ENCODE measurements around the gene EDNRA. TPM values are rescaled to one million over a fixed set of nuclear protein-coding genes. Genes with fewer than 3 reads are reported as not detected.

The EDNRA gene
- total and polyA plus RNA-seq, 2 of the 8 experiments (the other 6 are each of a cell fraction or from before 2014, with no cell fraction given): 1.7 to 3.3 TPM

DNA sequence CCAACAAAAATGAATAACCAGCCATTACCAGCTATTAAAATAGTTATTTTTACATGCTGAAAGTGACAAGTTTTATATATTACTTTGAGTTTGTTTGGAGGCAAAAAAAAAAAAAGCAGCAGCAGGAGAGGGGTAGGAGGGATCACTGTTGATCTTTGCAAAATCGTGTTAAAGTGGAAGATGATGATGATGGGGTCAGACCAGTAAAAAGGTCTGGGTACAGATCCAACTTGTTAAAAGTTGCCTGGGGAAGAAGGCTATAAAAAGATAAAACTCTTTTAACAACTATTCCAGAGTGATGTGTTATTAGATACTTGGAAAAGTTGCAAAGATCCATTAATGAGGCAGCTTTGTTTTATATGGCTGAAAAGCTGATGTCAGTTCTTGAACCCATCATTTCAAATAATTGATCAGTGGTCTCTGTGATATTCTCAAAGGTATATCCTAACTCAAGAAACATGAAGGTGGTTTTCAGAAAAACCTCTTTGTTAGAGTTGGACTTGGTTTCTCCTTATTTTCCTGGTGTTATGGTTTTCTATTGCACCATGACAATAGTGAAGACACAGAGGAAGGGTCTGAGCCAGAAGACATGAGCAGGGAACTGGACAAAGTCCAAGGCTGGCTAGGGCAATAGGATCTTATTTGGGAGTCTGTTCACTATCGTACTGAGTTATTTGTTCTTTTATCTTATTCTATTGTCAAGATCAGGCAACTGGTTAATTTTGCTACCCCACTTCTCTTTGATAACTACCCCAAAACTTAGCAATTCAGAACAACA lies 44.8 kb downstream of the EDNRA start:
- 91% methylated on average over 2 of the region's 2 CpGs; no CpG with 5 or more reads in 1 of the 2 experiments for WGBS, 2 experiments (ENCODE audit: extremely low coverage in 1 of 2, insufficient coverage in 1 of 2, insufficient read length in 1 of 2, insufficient replicate concordance in 2 of 2, low coverage in 1 of 2, low lambda C conversion rate in 2 of 2, missing lambda C conversion rate in 1 of 2)
- TF ChIP-seq ASH2L (IDR thresholded peaks at IDR 0.05; ENCODE audit: low read length): no peak
- no peak for TF ChIP-seq SIN3A (conservative IDR thresholded peaks at IDR 0.05 in 1 of 2, IDR thresholded peaks at IDR 0.05 in 1 of 2; ENCODE audit: low read depth in 1 of 2, low read length in 2 of 2)
- TF ChIP-seq CTBP2 (IDR thresholded peaks at IDR 0.05; ENCODE audit: borderline replicate concordance, insufficient read depth, insufficient read length, low read length): no peak
- TF ChIP-seq EP300 (IDR thresholded peaks at IDR 0.05; ENCODE audit: borderline replicate concordance in 1 of 2, low read depth in 2 of 2, low read length in 2 of 2): no peak
- TF ChIP-seq, protein P1, sequence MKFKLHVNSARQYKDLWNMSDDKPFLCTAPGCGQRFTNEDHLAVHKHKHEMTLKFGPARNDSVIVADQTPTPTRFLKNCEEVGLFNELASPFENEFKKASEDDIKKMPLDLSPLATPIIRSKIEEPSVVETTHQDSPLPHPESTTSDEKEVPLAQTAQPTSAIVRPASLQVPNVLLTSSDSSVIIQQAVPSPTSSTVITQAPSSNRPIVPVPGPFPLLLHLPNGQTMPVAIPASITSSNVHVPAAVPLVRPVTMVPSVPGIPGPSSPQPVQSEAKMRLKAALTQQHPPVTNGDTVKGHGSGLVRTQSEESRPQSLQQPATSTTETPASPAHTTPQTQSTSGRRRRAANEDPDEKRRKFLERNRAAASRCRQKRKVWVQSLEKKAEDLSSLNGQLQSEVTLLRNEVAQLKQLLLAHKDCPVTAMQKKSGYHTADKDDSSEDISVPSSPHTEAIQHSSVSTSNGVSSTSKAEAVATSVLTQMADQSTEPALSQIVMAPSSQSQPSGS (IDR thresholded peaks at IDR 0.05; ENCODE audit: low read length): no peak
- no peak for TF ChIP-seq ZNF274 (IDR thresholded peaks at IDR 0.05; ENCODE audit: borderline replicate concordance, extremely low read depth, low read length)
- no peak for TF ChIP-seq E2F6 (IDR thresholded peaks at IDR 0.05)

More for the DNA sequence above, 44.8 kb downstream of the EDNRA start:
- H3K18ac ChIP-seq (ENCODE audit: extremely low read depth, low read length): no peak overlapping the region
- no peak overlapping the region for H3K27ac ChIP-seq (ENCODE audit: low read depth, low read length)
- ChIA-PET POLR2A (ENCODE audit: partially characterized antibody) (no interaction called here), CTCF (ENCODE audit: partially characterized antibody) (interaction anchor here (0.7 to 5.1 kb wide), 21 partner anchors 8 to 428 kb away, joined by 3 to 22 read pairs (median 3); no protein-coding TSS in a partner anchor)
- H3K79me1 ChIP-seq (ENCODE audit: low read depth, low read length): no peaks in the 10 kb centered on the region
- no peak overlapping the region for H3K14ac ChIP-seq (ENCODE audit: insufficient read length)
- H3K9ac ChIP-seq (replicated peaks in 1 of 4; ENCODE audit: extremely low read depth in 1 of 4, low read depth in 3 of 4, low read length in 3 of 4): no peak overlapping the region
- H3K4me2 ChIP-seq (ENCODE audit: insufficient read depth in 1 of 2, low read depth in 2 of 2, low read length in 2 of 2): no peak overlapping the region
- H3K9me3 ChIP-seq (ENCODE audit: insufficient read depth in 2 of 2, low read depth in 1 of 2, low read length in 1 of 2): no peaks in the 10 kb centered on the region
- no peaks in the 10 kb centered on the region for H3K79me2 ChIP-seq (ENCODE audit: control insufficient read depth in 1 of 2, insufficient read depth in 2 of 2, low read length in 2 of 2)
- no peak overlapping the region for H2BK5ac ChIP-seq (ENCODE audit: low read depth, low read length)
- H3K23ac ChIP-seq (ENCODE audit: insufficient read length): no peak overlapping the region
- no peaks in the 10 kb centered on the region for H3K36me3 ChIP-seq (ENCODE audit: control insufficient read depth in 2 of 4, insufficient read depth in 4 of 4, low read length in 3 of 4)
- no peak overlapping the region for H2AK5ac ChIP-seq (ENCODE audit: low read depth, low read length)
- H4K8ac ChIP-seq (ENCODE audit: extremely low read depth, insufficient read depth, low read length): no peak overlapping the region
- DNase-seq (ENCODE audit: low read depth in 1 of 2, low spot score in 2 of 2): no peak
- no peak overlapping the region for H4K91ac ChIP-seq (replicated peaks; ENCODE audit: insufficient read length, low read length)
- no peaks in the 10 kb centered on the region for H3K4me1 ChIP-seq (replicated peaks in 1 of 4; ENCODE audit: control insufficient read depth in 3 of 4, insufficient read depth in 4 of 4, low read length in 3 of 4)
- H2BK20ac ChIP-seq (ENCODE audit: low read length): no peak overlapping the region
- no peak overlapping the region for H2BK12ac ChIP-seq (ENCODE audit: low read depth, low read length)
- peak; percentile 13 for FAIRE-seq
- H3K4me3 ChIP-seq (ENCODE audit: extremely low read depth in 1 of 4, insufficient read depth in 2 of 4, low read depth in 3 of 4, low read length in 4 of 4): no peak overlapping the region
- H2BK15ac ChIP-seq (ENCODE audit: low read length): no peak overlapping the region
- no peaks in the 10 kb centered on the region for H3K23me2 ChIP-seq (ENCODE audit: low read depth, low read length)
- H3K4ac ChIP-seq (replicated peaks; ENCODE audit: insufficient read length, low read depth, low read length): no peak overlapping the region
- H2BK120ac ChIP-seq (replicated peaks; ENCODE audit: low read depth, low read length): no peak overlapping the region
- H4K5ac ChIP-seq (ENCODE audit: insufficient read length, low read depth, low read length): no peak overlapping the region
- no peaks in the 10 kb centered on the region for H3K27me3 ChIP-seq (replicated peaks in 1 of 4; ENCODE audit: control insufficient read depth in 3 of 4, extremely low read depth in 1 of 4, insufficient read depth in 3 of 4, low read length in 3 of 4)
- no peak overlapping the region for H3K56ac ChIP-seq (replicated peaks; ENCODE audit: insufficient read length, low read depth, low read length)
- H2AFZ ChIP-seq (ENCODE audit: low read length): no peak overlapping the region
- H4K20me1 ChIP-seq (replicated peaks in 1 of 2; ENCODE audit: control insufficient read depth in 1 of 2, insufficient read depth in 2 of 2, low read length in 2 of 2): no peaks in the 10 kb centered on the region

Data from H1 (cell line).